GM19324 (cell line): ENCODE data around the gene CERS5.
A peak's percentile ranks its signal among the peaks of the same experiment; 100 is the strongest.

Experiments used
- ATAC-seq: cut with Tn5 transposase; IDR thresholded peaks from one replicate; pipeline ENCODE4 v1.9.1; 2021; ENCODE audit warnings: mild to moderate bottlenecking, moderate library complexity; ENCODE audit not compliant: unreplicated experiment, low FRiP score

Gene CERS5

GRCh38 chr12:50142993-50143392 lies 24.2 kb downstream of the CERS5 start:
- ATAC-seq = no peak

- ATAC-seq = no peak
Observed at GRCh38 chr12:50132505-50133135, 34.5 kb downstream of the CERS5 start.

GRCh38 chr12:50129290-50129689 lies 37.9 kb downstream of the CERS5 start:
- no peak for ATAC-seq

GRCh38 chr12:50127546-50127945 lies 39.6 kb downstream of the CERS5 start:
- ATAC-seq = no peak

- ATAC-seq = no peak
Observed at GRCh38 chr12:50123203-50123602, 44.0 kb downstream of the CERS5 start.

GRCh38 chr12:50121641-50122040 lies 45.5 kb downstream of the CERS5 start:
- ATAC-seq = no peak

- ATAC-seq = no peak
Observed at GRCh38 chr12:50120953-50121352, 46.2 kb downstream of the CERS5 start.

GRCh38 chr12:50120521-50120920 lies 46.6 kb downstream of the CERS5 start:
- no peak for ATAC-seq

GRCh38 chr12:50119387-50119786 lies 47.8 kb downstream of the CERS5 start:
- no peak for ATAC-seq

- ATAC-seq = no peak
Observed at GRCh38 chr12:50117057-50117622, 50.0 kb downstream of the CERS5 start.

GRCh38 chr12:50112456-50113218 lies 54.5 kb downstream of the CERS5 start:
- no peak for ATAC-seq

- ATAC-seq = peak; percentile 91
Observed at GRCh38 chr12:50111693-50112455, 55.3 kb downstream of the CERS5 start, which contains the start of gene COX14. COX14 (plus strand) TSS chr12:50112236; CDS start chr12:50120044, 7,808 bp downstream.

- peak; percentile 1 for ATAC-seq
Observed at GRCh38 chr12:50111395-50111692, 55.8 kb downstream of the CERS5 start.

GRCh38 chr12:50110762-50111351 lies 56.3 kb downstream of the CERS5 start:
- ATAC-seq = no peak

GRCh38 chr12:50110127-50110761 lies 56.9 kb downstream of the CERS5 start:
- ATAC-seq = no peak

GRCh38 chr12:50109319-50109718 lies 57.9 kb downstream of the CERS5 start:
- ATAC-seq = no peak

- no peak for ATAC-seq
Observed at GRCh38 chr12:50107416-50108268, 59.5 kb downstream of the CERS5 start.

GRCh38 chr12:50106907-50107306 lies 60.3 kb downstream of the CERS5 start:
- ATAC-seq = no peak

- ATAC-seq = no peak
Observed at GRCh38 chr12:50105913-50106450, 61.2 kb downstream of the CERS5 start.
